ENCODE results near the gene SERPINB7.
"Not testable (repeated sequence)": the region's sequence is repeated elsewhere in the genome, so short reads cannot be mapped to it uniquely, and the experiment has no call there.

The SERPINB7 gene

GRCh38 chr18:63747006-63747405, 28.2 kb upstream of the SERPINB7 start:
- H3K4me3 ChIP-seq (ENCODE audit: low read length), result no peak overlapping the region
- DNase-seq (ENCODE audit: low read depth), result no peak
- TF ChIP-seq, protein P1, sequence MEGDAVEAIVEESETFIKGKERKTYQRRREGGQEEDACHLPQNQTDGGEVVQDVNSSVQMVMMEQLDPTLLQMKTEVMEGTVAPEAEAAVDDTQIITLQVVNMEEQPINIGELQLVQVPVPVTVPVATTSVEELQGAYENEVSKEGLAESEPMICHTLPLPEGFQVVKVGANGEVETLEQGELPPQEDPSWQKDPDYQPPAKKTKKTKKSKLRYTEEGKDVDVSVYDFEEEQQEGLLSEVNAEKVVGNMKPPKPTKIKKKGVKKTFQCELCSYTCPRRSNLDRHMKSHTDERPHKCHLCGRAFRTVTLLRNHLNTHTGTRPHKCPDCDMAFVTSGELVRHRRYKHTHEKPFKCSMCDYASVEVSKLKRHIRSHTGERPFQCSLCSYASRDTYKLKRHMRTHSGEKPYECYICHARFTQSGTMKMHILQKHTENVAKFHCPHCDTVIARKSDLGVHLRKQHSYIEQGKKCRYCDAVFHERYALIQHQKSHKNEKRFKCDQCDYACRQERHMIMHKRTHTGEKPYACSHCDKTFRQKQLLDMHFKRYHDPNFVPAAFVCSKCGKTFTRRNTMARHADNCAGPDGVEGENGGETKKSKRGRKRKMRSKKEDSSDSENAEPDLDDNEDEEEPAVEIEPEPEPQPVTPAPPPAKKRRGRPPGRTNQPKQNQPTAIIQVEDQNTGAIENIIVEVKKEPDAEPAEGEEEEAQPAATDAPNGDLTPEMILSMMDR (IDR thresholded peaks at IDR 0.05; ENCODE audit: insufficient read depth, low read depth, low read length, missing control alignments), result no peak

DNA sequence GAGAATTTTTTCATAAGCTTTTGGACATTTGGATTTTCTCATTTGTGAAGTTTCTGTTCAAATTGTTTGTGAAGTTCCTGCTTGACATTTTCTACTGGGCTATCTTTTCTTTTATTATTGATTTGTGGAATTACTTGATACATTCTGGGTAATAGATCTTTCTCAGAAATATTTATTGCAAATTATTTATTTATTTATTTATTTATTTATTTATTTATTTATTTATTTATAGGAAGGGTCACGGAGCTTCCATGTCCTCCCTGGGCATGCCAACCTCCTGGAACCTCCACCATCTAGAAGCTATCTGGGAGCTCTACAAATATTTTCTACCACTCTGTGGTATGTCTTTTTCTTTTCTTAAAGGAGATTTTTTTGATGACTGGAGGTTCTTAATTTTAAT, 25.7 kb upstream of the SERPINB7 start:
- no peak overlapping the region for H3K4me3 ChIP-seq (ENCODE audit: low read length)
- no peak for DNase-seq (ENCODE audit: low read depth)

DNA sequence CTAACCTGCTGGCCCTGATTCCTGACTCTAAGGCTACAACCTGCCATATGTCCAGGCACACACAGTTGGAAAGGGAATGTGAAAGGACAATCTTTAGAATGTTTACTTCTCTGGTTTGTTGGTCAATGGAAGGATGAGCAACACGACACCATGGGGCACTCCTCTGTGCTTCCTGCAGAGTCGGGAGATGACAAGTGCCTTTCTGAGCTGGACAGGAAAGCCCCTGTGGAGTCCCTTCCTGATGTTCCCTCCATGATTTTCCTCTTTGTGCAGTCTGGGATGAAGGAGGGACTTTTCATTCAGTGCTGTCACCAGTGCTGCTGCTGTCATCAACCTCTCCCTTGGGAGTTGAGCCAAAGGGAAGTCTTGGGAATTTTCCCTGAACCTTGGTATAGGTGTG, 22.6 kb upstream of the SERPINB7 start:
- no peak overlapping the region for H3K4me3 ChIP-seq (ENCODE audit: low read length)
- no peak for DNase-seq (ENCODE audit: low read depth)
- TF ChIP-seq, protein P1 (IDR thresholded peaks at IDR 0.05; ENCODE audit: insufficient read depth, low read depth, low read length, missing control alignments), result no peak

More for the DNA sequence above, 25.7 kb upstream of the SERPINB7 start:
- TF ChIP-seq, protein P1 (IDR thresholded peaks at IDR 0.05; ENCODE audit: insufficient read depth, low read depth, low read length, missing control alignments), result no peak

GRCh38 chr18:63753676-63754075, 21.5 kb upstream of the SERPINB7 start:
- DNase-seq (ENCODE audit: low read depth), result no peak
- TF ChIP-seq, protein P1 (IDR thresholded peaks at IDR 0.05; ENCODE audit: insufficient read depth, low read depth, low read length, missing control alignments), result no peak
- H3K4me3 ChIP-seq (ENCODE audit: low read length), result no peak overlapping the region

- H3K4me3 ChIP-seq (ENCODE audit: low read length), result no peak overlapping the region
- TF ChIP-seq, protein P1 (IDR thresholded peaks at IDR 0.05; ENCODE audit: insufficient read depth, low read depth, low read length, missing control alignments), result no peak
- no peak for DNase-seq (ENCODE audit: low read depth)
Observed at GRCh38 chr18:63757541-63757940, 17.7 kb upstream of the SERPINB7 start.

GRCh38 chr18:63758615-63759240, 16.5 kb upstream of the SERPINB7 start:
- TF ChIP-seq, protein P1 (IDR thresholded peaks at IDR 0.05; ENCODE audit: insufficient read depth, low read depth, low read length, missing control alignments), result no peak
- H3K4me3 ChIP-seq (ENCODE audit: low read length), result no peak overlapping the region
- no peak for DNase-seq (ENCODE audit: low read depth)

DNA sequence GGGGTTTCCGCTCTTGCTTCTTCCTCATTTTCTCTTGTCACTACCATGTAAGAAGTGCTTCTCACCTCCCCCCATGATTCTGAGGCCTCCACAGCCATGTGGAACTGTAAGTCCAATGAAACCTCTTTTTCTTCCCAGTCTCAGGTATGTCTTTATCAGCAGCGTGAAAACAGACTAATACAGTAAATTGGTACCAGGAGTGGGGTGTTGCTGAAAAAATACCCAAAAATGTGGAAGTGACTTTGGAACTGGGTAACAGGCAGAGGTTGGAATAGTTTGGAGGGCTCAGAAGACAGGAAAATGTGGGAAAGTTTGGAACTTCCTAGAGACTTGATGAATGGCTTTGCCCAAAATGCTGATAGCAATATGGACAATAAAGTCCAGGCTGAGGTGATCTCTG, 15.4 kb upstream of the SERPINB7 start:
- not testable (repeated sequence) for DNase-seq (ENCODE audit: low read depth); H3K4me3 ChIP-seq (ENCODE audit: low read length)

Data from epithelial cell of esophagus (primary cell).